SU-DHL-6 (cell line): ENCODE data around the gene PPARGC1A.

Experiments used
- CTCF ChIP-seq: fragments of 200-600 bp; sonication (generic); IDR thresholded peaks from one replicate; pipeline ENCODE4 v1.5.1; 2017; ENCODE audit warnings: antibody characterized with exemption, mild to moderate bottlenecking, low read length, moderate library complexity; ENCODE audit not compliant: insufficient read depth, poor library complexity, severe bottlenecking
- EZH2phosphoT487 ChIP-seq: fragments of 200-600 bp; sonication (generic), shearing (Covaris generic); conservative IDR thresholded peaks from 2 replicates; pipeline ENCODE4 v1.6.1; 2018; ENCODE audit warnings: mild to moderate bottlenecking, antibody characterized with exemption, low read length, moderate library complexity, mixed read lengths

GRCh38 chr4:23814996-23815660 is 74.7 kb downstream of the PPARGC1A start:
- TF ChIP-seq CTCF, result no peak
- no peak for TF ChIP-seq EZH2phosphoT487
